ENCODE data around the gene EN2.
"Not testable (repeated sequence)": the region's sequence is repeated elsewhere in the genome, so short reads cannot be mapped to it uniquely, and the experiment has no call there.

EN2 gene

GRCh38 chr7:155437836-155438235, 20.1 kb upstream of the EN2 start:
- H3K27ac ChIP-seq (ENCODE audit: insufficient read depth in 1 of 2, low read depth in 1 of 2, low read length in 2 of 2, poor library complexity in 1 of 2, severe bottlenecking in 2 of 2): no peak overlapping the region
- peaks cover 0 to 3% (median 0%) of the 10 kb centered on the region in 5 experiments for H3K9me3 ChIP-seq (ENCODE audit: control extremely low read depth in 1 of 5, control insufficient read depth in 4 of 5, insufficient read depth in 2 of 5, low read depth in 1 of 5, low read length in 4 of 5)
- peaks cover 5 to 82% (median 18%) of the 10 kb centered on the region in 5 experiments for H3K27me3 ChIP-seq (replicated peaks in 2 of 5; ENCODE audit: control insufficient read depth in 4 of 5, insufficient read depth in 5 of 5, low read length in 4 of 5)
- H3K4me1 ChIP-seq (ENCODE audit: control extremely low read depth in 1 of 4, control insufficient read depth in 4 of 4, insufficient read depth in 4 of 4, low read length in 3 of 4): no peaks in the 10 kb centered on the region
- no peaks in the 10 kb centered on the region for H3K36me3 ChIP-seq (ENCODE audit: control insufficient read depth in 4 of 4, insufficient read depth in 4 of 4, low read length in 3 of 4)
- H3K4me3 ChIP-seq (ENCODE audit: control insufficient read depth in 1 of 7, extremely low read depth in 1 of 7, insufficient read depth in 4 of 7, low read depth in 2 of 7, low read length in 6 of 7): no peak overlapping the region
- 56% methylated on average over 2 of the region's 4 CpGs for WGBS (ENCODE audit: insufficient coverage)
- CTCF ChIA-PET: interaction anchor here (1.1 kb wide), 1 partner anchor 166 kb away, joined by 3 read pairs; no protein-coding TSS in a partner anchor
- no peak for DNase-seq
- POLR2A ChIA-PET: no interaction called here

- H3K27me3 ChIP-seq (replicated peaks in 2 of 5; ENCODE audit: control insufficient read depth in 4 of 5, insufficient read depth in 5 of 5, low read length in 4 of 5): peaks cover 7 to 85% (median 20%) of the 10 kb centered on the region in 5 experiments
- 58% methylated on average over 7 of the region's 7 CpGs for WGBS (ENCODE audit: insufficient coverage)
- CTCF ChIA-PET: no interaction called here
Observed at GRCh38 chr7:155438777-155439176, 19.2 kb upstream of the EN2 start.

GRCh38 chr7:155439311-155440017, 18.5 kb upstream of the EN2 start:
- H3K9me3 ChIP-seq (ENCODE audit: control extremely low read depth in 1 of 5, control insufficient read depth in 4 of 5, insufficient read depth in 2 of 5, low read depth in 1 of 5, low read length in 4 of 5): peaks cover 0 to 3% (median 0%) of the 10 kb centered on the region in 5 experiments
- H3K27me3 ChIP-seq (replicated peaks in 2 of 5; ENCODE audit: control insufficient read depth in 4 of 5, insufficient read depth in 5 of 5, low read length in 4 of 5): peaks cover 8 to 91% (median 18%) of the 10 kb centered on the region in 5 experiments
- 79% methylated on average over 15 of the region's 20 CpGs for WGBS (ENCODE audit: insufficient coverage)
- ChIA-PET POLR2A (no interaction called here), CTCF (no interaction called here)
- H3K4me1 ChIP-seq (ENCODE audit: control extremely low read depth in 1 of 4, control insufficient read depth in 4 of 4, insufficient read depth in 4 of 4, low read length in 3 of 4): no peaks in the 10 kb centered on the region
- no peak overlapping the region for H3K27ac ChIP-seq (ENCODE audit: insufficient read depth in 1 of 2, low read depth in 1 of 2, low read length in 2 of 2, poor library complexity in 1 of 2, severe bottlenecking in 2 of 2)
- no peak overlapping the region for H3K4me3 ChIP-seq (ENCODE audit: control insufficient read depth in 1 of 7, extremely low read depth in 1 of 7, insufficient read depth in 4 of 7, low read depth in 2 of 7, low read length in 6 of 7)
- no peak for DNase-seq
- no peaks in the 10 kb centered on the region for H3K36me3 ChIP-seq (ENCODE audit: control insufficient read depth in 4 of 4, insufficient read depth in 4 of 4, low read length in 3 of 4)

More at GRCh38 chr7:155438777-155439176, 19.2 kb upstream of the EN2 start:
- Histone ChIP-seq H3K27ac (ENCODE audit: insufficient read depth in 1 of 2, low read depth in 1 of 2, low read length in 2 of 2, poor library complexity in 1 of 2, severe bottlenecking in 2 of 2) (no peak overlapping the region), H3K9me3 (ENCODE audit: control extremely low read depth in 1 of 5, control insufficient read depth in 4 of 5, insufficient read depth in 2 of 5, low read depth in 1 of 5, low read length in 4 of 5) (peaks cover 0 to 3% (median 0%) of the 10 kb centered on the region in 5 experiments), H3K4me3 (ENCODE audit: control insufficient read depth in 1 of 7, extremely low read depth in 1 of 7, insufficient read depth in 4 of 7, low read depth in 2 of 7, low read length in 6 of 7) (no peak overlapping the region), H3K36me3 (ENCODE audit: control insufficient read depth in 4 of 4, insufficient read depth in 4 of 4, low read length in 3 of 4) (no peaks in the 10 kb centered on the region), H3K4me1 (ENCODE audit: control extremely low read depth in 1 of 4, control insufficient read depth in 4 of 4, insufficient read depth in 4 of 4, low read length in 3 of 4) (no peaks in the 10 kb centered on the region)
- POLR2A ChIA-PET: no interaction called here
- DNase-seq: no peak

- no peaks in the 10 kb centered on the region for H3K36me3 ChIP-seq (ENCODE audit: control insufficient read depth in 4 of 4, insufficient read depth in 4 of 4, low read length in 3 of 4)
- H3K27me3 ChIP-seq (replicated peaks in 2 of 5; ENCODE audit: control insufficient read depth in 4 of 5, insufficient read depth in 5 of 5, low read length in 4 of 5): peaks cover 9 to 95% (median 18%) of the 10 kb centered on the region in 5 experiments
- H3K9me3 ChIP-seq (ENCODE audit: control extremely low read depth in 1 of 5, control insufficient read depth in 4 of 5, insufficient read depth in 2 of 5, low read depth in 1 of 5, low read length in 4 of 5): peaks cover 0 to 3% (median 0%) of the 10 kb centered on the region in 5 experiments
- 76% methylated on average over 6 of the region's 8 CpGs for WGBS (ENCODE audit: insufficient coverage)
- no peak overlapping the region for H3K27ac ChIP-seq (ENCODE audit: insufficient read depth in 1 of 2, low read depth in 1 of 2, low read length in 2 of 2, poor library complexity in 1 of 2, severe bottlenecking in 2 of 2)
- ChIA-PET CTCF (no interaction called here), POLR2A (no interaction called here)
- DNase-seq: no peak
- H3K4me3 ChIP-seq (ENCODE audit: control insufficient read depth in 1 of 7, extremely low read depth in 1 of 7, insufficient read depth in 4 of 7, low read depth in 2 of 7, low read length in 6 of 7): no peak overlapping the region
- no peaks in the 10 kb centered on the region for H3K4me1 ChIP-seq (ENCODE audit: control extremely low read depth in 1 of 4, control insufficient read depth in 4 of 4, insufficient read depth in 4 of 4, low read length in 3 of 4)
Observed at GRCh38 chr7:155440018-155440410, 17.9 kb upstream of the EN2 start.

- Histone ChIP-seq H3K27ac (ENCODE audit: insufficient read depth in 1 of 2, low read depth in 1 of 2, low read length in 2 of 2, poor library complexity in 1 of 2, severe bottlenecking in 2 of 2) (no peak overlapping the region), H3K9me3 (ENCODE audit: control extremely low read depth in 1 of 5, control insufficient read depth in 4 of 5, insufficient read depth in 2 of 5, low read depth in 1 of 5, low read length in 4 of 5) (peaks cover 0 to 4% (median 0%) of the 10 kb centered on the region in 5 experiments), H3K4me3 (ENCODE audit: control insufficient read depth in 1 of 7, extremely low read depth in 1 of 7, insufficient read depth in 4 of 7, low read depth in 2 of 7, low read length in 6 of 7) (no peak overlapping the region), H3K4me1 (ENCODE audit: control extremely low read depth in 1 of 4, control insufficient read depth in 4 of 4, insufficient read depth in 4 of 4, low read length in 3 of 4) (no peaks in the 10 kb centered on the region), H3K36me3 (ENCODE audit: control insufficient read depth in 4 of 4, insufficient read depth in 4 of 4, low read length in 3 of 4) (no peaks in the 10 kb centered on the region), H3K27me3 (replicated peaks in 2 of 5; ENCODE audit: control insufficient read depth in 4 of 5, insufficient read depth in 5 of 5, low read length in 4 of 5) (peaks cover 9 to 94% (median 23%) of the 10 kb centered on the region in 5 experiments)
- 77% methylated on average over 4 of the region's 6 CpGs for WGBS (ENCODE audit: insufficient coverage)
- POLR2A ChIA-PET: no interaction called here
- no peak for DNase-seq
- CTCF ChIA-PET: interaction anchor here (1.0 to 1.2 kb wide), 2 partner anchors 29 to 46 kb away, joined by 3 read pairs; no protein-coding TSS in a partner anchor
Observed at GRCh38 chr7:155441856-155442255, 16.1 kb upstream of the EN2 start.

- ChIA-PET CTCF (interaction anchor here (1.2 to 1.3 kb wide), 2 partner anchors 11 to 19 kb away, joined by 3 to 4 read pairs; no protein-coding TSS in a partner anchor), POLR2A (no interaction called here)
- Histone ChIP-seq H3K9me3 (ENCODE audit: control extremely low read depth in 1 of 5, control insufficient read depth in 4 of 5, insufficient read depth in 2 of 5, low read depth in 1 of 5, low read length in 4 of 5) (peaks cover 0 to 4% (median 0%) of the 10 kb centered on the region in 5 experiments), H3K36me3 (ENCODE audit: control insufficient read depth in 4 of 4, insufficient read depth in 4 of 4, low read length in 3 of 4) (no peaks in the 10 kb centered on the region), H3K27ac (ENCODE audit: insufficient read depth in 1 of 2, low read depth in 1 of 2, low read length in 2 of 2, poor library complexity in 1 of 2, severe bottlenecking in 2 of 2) (no peak overlapping the region), H3K4me1 (ENCODE audit: control extremely low read depth in 1 of 4, control insufficient read depth in 4 of 4, insufficient read depth in 4 of 4, low read length in 3 of 4) (peaks cover 0 to 12% (median 4%) of the 10 kb centered on the region in 4 experiments), H3K27me3 (replicated peaks in 2 of 5; ENCODE audit: control insufficient read depth in 4 of 5, insufficient read depth in 5 of 5, low read length in 4 of 5) (peaks cover 9 to 94% (median 40%) of the 10 kb centered on the region in 5 experiments), H3K4me3 (ENCODE audit: control insufficient read depth in 1 of 7, extremely low read depth in 1 of 7, insufficient read depth in 4 of 7, low read depth in 2 of 7, low read length in 6 of 7) (no peak overlapping the region)
- DNase-seq: no peak
- WGBS (ENCODE audit: insufficient coverage): 94% methylated on average over 8 of the region's 8 CpGs
Observed at GRCh38 chr7:155444746-155445145, 13.2 kb upstream of the EN2 start.

- H3K4me3 ChIP-seq (ENCODE audit: control insufficient read depth in 1 of 7, extremely low read depth in 1 of 7, insufficient read depth in 4 of 7, low read depth in 2 of 7, low read length in 6 of 7); H3K27ac ChIP-seq (ENCODE audit: insufficient read depth in 1 of 2, low read depth in 1 of 2, low read length in 2 of 2, poor library complexity in 1 of 2, severe bottlenecking in 2 of 2); POLR2A ChIA-PET; DNase-seq; H3K36me3 ChIP-seq (ENCODE audit: control insufficient read depth in 4 of 4, insufficient read depth in 4 of 4, low read length in 3 of 4); H3K9me3 ChIP-seq (ENCODE audit: control extremely low read depth in 1 of 5, control insufficient read depth in 4 of 5, insufficient read depth in 2 of 5, low read depth in 1 of 5, low read length in 4 of 5): not testable (repeated sequence)
- Histone ChIP-seq H3K4me1 (ENCODE audit: control extremely low read depth in 1 of 4, control insufficient read depth in 4 of 4, insufficient read depth in 4 of 4, low read length in 3 of 4) (peaks cover 0 to 14% (median 5%) of the 10 kb centered on the region in 4 experiments), H3K27me3 (replicated peaks in 2 of 5; ENCODE audit: control insufficient read depth in 4 of 5, insufficient read depth in 5 of 5, low read length in 4 of 5) (peaks cover 7 to 94% (median 40%) of the 10 kb centered on the region in 5 experiments)
- 80% methylated on average over 7 of the region's 9 CpGs for WGBS (ENCODE audit: insufficient coverage)
- CTCF ChIA-PET: interaction anchor here (1.3 kb wide), 1 partner anchor 10 kb away, joined by 4 read pairs; no protein-coding TSS in a partner anchor
Observed at GRCh38 chr7:155445606-155446005, 12.3 kb upstream of the EN2 start.

Measured in common myeloid progenitor, CD34-positive (primary cell).